Ishikawa (cell line): ENCODE data around the gene RTEL1.
A peak's percentile ranks its signal among the peaks of the same experiment; 100 is the strongest.

Experiments
- CEBPB ChIP-seq: IDR thresholded peaks from 2 replicates; pipeline ENCODE4 v1.6.1; 2012
- CREB1 ChIP-seq: IDR thresholded peaks from 2 replicates; pipeline ENCODE4 v1.6.1; 2012; ENCODE audit warnings: low read depth
- EGR1 ChIP-seq: IDR thresholded peaks from 2 replicates; pipeline ENCODE4 v1.6.1; 2012
- EP300 ChIP-seq: IDR thresholded peaks from 2 replicates; pipeline ENCODE4 v1.6.1; 2012; ENCODE audit warnings: borderline replicate concordance
- FOXM1 ChIP-seq: IDR thresholded peaks from 2 replicates; pipeline ENCODE4 v1.6.1; 2012; ENCODE audit warnings: low read depth, borderline replicate concordance
- NFIC ChIP-seq: IDR thresholded peaks from 2 replicates; pipeline ENCODE4 v1.6.1; 2012
- RAD21 ChIP-seq: IDR thresholded peaks from 2 replicates; pipeline ENCODE4 v1.6.1; 2012; ENCODE audit warnings: low read depth
- REST ChIP-seq: IDR thresholded peaks from 2 replicates; pipeline ENCODE4 v1.6.1; 2012; ENCODE audit warnings: low read depth, mild to moderate bottlenecking
- TAF1 ChIP-seq: IDR thresholded peaks from 2 replicates; pipeline ENCODE4 v1.6.1; 2012; ENCODE audit warnings: low read depth, mild to moderate bottlenecking
- TCF12 ChIP-seq: IDR thresholded peaks from 2 replicates; pipeline ENCODE4 v1.6.1; 2012; ENCODE audit warnings: low read depth
- TEAD4 ChIP-seq: IDR thresholded peaks from 2 replicates; pipeline ENCODE4 v1.6.1; 2012
- YY1 ChIP-seq: IDR thresholded peaks from 2 replicates; pipeline ENCODE4 v1.6.1; 2012; ENCODE audit warnings: low read depth
- ZBTB7A ChIP-seq: IDR thresholded peaks from 2 replicates; pipeline ENCODE4 v1.6.1; 2012; ENCODE audit warnings: low read depth
- TF ChIP-seq, protein P1 (sequence below): IDR thresholded peaks from 2 replicates; pipeline ENCODE4 v1.6.1; 2012
- TF ChIP-seq, protein P2 (sequence below): IDR thresholded peaks from 2 replicates; pipeline ENCODE4 v1.6.1; 2012

Gene RTEL1

DNA sequence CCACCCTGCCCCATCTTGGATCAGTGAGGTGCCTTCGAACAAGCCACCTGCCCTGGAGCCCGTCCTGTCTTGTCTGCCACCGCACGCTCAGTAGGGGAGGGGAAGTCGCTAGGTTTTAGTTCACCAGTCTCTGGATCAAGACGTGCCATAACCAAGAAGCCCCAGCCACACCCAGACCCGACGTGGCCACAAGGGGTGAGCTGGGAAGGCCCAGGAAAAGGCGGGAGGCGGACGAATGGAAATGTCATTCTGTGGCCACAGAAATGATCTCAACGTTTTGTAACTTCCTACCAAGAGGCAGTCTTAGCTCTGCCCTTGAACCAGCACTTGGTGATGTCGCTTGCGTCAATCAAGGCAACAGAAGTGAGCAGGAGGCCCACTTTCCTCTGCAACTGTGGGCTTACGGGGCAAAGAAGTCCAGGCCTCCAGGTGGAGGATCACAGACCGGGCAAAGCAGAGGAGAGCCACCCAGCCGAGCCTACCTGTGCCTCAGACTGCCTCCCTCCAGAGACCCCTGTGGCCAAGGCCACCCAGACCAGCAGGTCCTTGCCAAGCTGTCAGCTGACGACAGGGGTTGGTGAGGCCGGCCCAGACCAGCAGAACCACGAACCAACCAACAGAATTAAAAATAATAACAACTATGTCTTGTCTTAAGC, 45.7 kb upstream of the RTEL1 start:
- TF ChIP-seq, protein P1, sequence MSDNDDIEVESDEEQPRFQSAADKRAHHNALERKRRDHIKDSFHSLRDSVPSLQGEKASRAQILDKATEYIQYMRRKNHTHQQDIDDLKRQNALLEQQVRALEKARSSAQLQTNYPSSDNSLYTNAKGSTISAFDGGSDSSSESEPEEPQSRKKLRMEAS: no peak
- TF ChIP-seq FOXM1: no peak
- TF ChIP-seq TAF1: no peak
- TF ChIP-seq EP300: no peak
- no peak for TF ChIP-seq EGR1
- no peak for TF ChIP-seq TEAD4
- no peak for TF ChIP-seq TCF12
- no peak for TF ChIP-seq REST
- no peak for TF ChIP-seq ZBTB7A
- TF ChIP-seq YY1: no peak
- TF ChIP-seq, protein P2, sequence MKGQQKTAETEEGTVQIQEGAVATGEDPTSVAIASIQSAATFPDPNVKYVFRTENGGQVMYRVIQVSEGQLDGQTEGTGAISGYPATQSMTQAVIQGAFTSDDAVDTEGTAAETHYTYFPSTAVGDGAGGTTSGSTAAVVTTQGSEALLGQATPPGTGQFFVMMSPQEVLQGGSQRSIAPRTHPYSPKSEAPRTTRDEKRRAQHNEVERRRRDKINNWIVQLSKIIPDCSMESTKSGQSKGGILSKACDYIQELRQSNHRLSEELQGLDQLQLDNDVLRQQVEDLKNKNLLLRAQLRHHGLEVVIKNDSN: no peak
- no peak for TF ChIP-seq CEBPB
- no peak for TF ChIP-seq NFIC
- TF ChIP-seq RAD21: no peak
- TF ChIP-seq CREB1: no peak

- peak; percentile 32; the same call in 1 of the 2 replicates for TF ChIP-seq RAD21
These were observed 44.1 kb upstream of the RTEL1 start for GRCh38 chr20:63613863-63614594.

DNA sequence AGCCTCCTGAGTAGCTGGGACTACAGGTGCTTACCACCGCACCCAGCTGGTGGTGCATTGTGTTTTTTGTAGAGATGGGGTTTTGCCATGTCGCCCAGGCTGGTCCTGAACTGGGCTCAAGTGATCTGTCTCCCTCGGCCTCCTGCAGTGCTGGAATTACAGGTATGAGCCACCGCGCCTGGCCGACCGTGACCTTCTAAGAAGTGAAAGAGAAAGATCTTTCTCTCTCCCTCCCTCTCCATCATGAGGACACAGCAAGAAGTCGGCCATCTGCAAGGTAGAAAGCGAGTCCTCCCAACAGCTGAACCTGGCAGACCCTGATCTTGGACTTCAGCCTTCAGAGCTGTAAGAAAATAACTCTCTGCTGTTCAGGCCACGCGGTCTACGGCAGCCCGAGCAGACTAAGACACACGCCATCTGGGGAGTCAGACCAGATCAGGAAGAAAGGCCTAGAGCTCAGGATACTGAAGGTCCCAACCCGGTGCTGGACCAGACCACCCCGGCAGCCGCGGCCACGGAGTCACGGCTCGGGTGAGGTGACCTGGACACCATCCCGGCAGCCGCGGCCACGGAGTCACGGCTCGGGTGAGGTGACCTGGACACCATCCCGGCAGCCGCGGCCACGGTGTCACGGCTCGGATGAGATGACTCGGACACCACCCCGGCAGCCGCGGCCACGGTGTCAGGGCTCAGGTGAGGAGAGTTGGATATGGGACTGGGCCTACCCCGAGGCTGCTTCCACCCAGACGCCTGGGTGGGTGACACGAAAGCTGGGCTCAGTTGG, 40.8 kb upstream of the RTEL1 start:
- TF ChIP-seq RAD21 (peak; percentile 32; the same call in 1 of the 2 replicates), TCF12 (peak; percentile 71), TEAD4 (peak; percentile 96), YY1 (peak; percentile 46; the same call in 1 of the 2 replicates), NFIC (0 out of 2 replicates have a peak, but pooled peaks have one; percentile 26), ZBTB7A (no peak), EP300 (peak; percentile 60; the same call in 1 of the 2 replicates), EGR1 (no peak)
- TF ChIP-seq, protein P1: peak; percentile 24; the same call in 1 of the 2 replicates

DNA sequence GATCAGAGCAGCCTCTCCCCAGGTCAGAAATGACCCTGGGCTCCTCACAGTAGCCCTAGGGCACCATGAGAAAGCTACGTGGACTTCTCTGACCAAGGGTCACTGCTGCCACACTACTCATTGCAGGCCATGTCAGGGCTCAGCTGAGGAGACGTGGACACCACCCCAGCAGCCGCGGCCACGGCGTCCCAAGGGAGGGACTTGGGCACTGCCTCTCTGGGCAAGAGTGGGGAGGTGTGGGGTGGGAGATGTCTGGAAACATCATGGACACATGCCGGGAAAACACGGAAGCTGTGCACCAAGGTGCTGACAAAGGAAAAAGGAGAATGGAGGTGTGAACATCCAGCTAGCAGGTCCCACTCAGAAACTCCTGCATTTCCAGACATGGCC, 40.2 kb upstream of the RTEL1 start:
- TF ChIP-seq EP300: no peak
- TF ChIP-seq, protein P1: no peak
- TF ChIP-seq ZBTB7A: no peak
- TF ChIP-seq TAF1: no peak
- TF ChIP-seq TCF12: no peak
- TF ChIP-seq, protein P2: no peak
- TF ChIP-seq CREB1: no peak
- no peak for TF ChIP-seq REST
- no peak for TF ChIP-seq NFIC
- no peak for TF ChIP-seq YY1
- TF ChIP-seq RAD21: no peak
- no peak for TF ChIP-seq FOXM1
- TF ChIP-seq TEAD4: no peak
